Endothelial cell of umbilical vein (primary cell): Measurements from ENCODE around the gene CFAP77. TPM values are rescaled to one million over a fixed set of nuclear protein-coding genes. Genes with fewer than 3 reads are reported as not detected.

ENCODE experiments used
- BruUV-seq: library from RNA; stranded (reverse); fragments of 400-500 nt; replicated peaks from 2 replicates; lab custom pipeline; 2021; lab: Mats Ljungman, UMichigan
- CTCF ChIA-PET: fragments of 300-600, 350-600 bp; sonication (Branson Sonifier 250); formaldehyde crosslinking; loops from one replicate; lab custom pipeline; 2021; ENCODE audit warnings: antibody characterized with exemption, inconsistent platforms; lab: Charles Lee
- POLR2A ChIA-PET: fragments of 300-600, 350-600 bp; sonication (Branson Sonifier 250); formaldehyde crosslinking; loops from one replicate; lab custom pipeline; 2021; ENCODE audit warnings: antibody characterized with exemption, inconsistent platforms; lab: Charles Lee
- DNase-seq: peaks from one replicate; pipeline ENCODE4 v3.0.0-alpha.2; 2011; ENCODE audit warnings: low read depth, low spot score
- FAIRE-seq: peaks from 2 replicates; lab custom pipeline; 2011; peaks lifted over from hg19 to GRCh38; lab: Jason Lieb, UNC
- H2AFZ ChIP-seq: 2 replicates; pipeline ENCODE4 v1.6.0; 2012; ENCODE audit warnings: low read depth, low read length, control low read depth, inconsistent platforms
- H3K27ac ChIP-seq: 2 replicates; pipeline ENCODE4 v1.5.1; 2011; ENCODE audit warnings: low read depth, mild to moderate bottlenecking, control low read depth, low read length, moderate library complexity; ENCODE audit not compliant: insufficient read depth
- H3K27me3 ChIP-seq, 2 experiments: 2 replicates each; pipeline versions ENCODE4 v1.6.0 to v1.6.1; 2011; ENCODE audit warnings: low read length in 2 of 2, mixed read lengths in 1 of 2; ENCODE audit not compliant: control insufficient read depth in 2 of 2, insufficient read depth in 2 of 2
- H3K36me3 ChIP-seq, 2 experiments: 2 replicates in 1 of 2; 3 replicates in 1 of 2; pipeline ENCODE4 v1.5.1; 2011; ENCODE audit warnings: low read length in 2 of 2, mild to moderate bottlenecking in 1 of 2, moderate library complexity in 1 of 2; ENCODE audit not compliant: control insufficient read depth in 2 of 2, insufficient read depth in 2 of 2; ENCODE audit errors: extremely low read depth in 1 of 2
- H3K4me1 ChIP-seq: 3 replicates; pipeline ENCODE4 v1.5.1; 2011; ENCODE audit warnings: mild to moderate bottlenecking, low read length; ENCODE audit not compliant: control insufficient read depth, insufficient read depth; ENCODE audit errors: extremely low read depth
- H3K4me2 ChIP-seq: 2 replicates; pipeline ENCODE4 v1.6.1; 2011; ENCODE audit warnings: low read length, control low read depth, mixed read lengths; ENCODE audit not compliant: insufficient read depth
- H3K4me3 ChIP-seq, 3 experiments: fragments of 200-600 bp in 1 of 3; sonication (generic), shearing (Covaris generic) in 1 of 3; replicated peaks in 1 of 3; 2 replicates each; pipeline ENCODE4 v1.5.1; 2011 to 2016; ENCODE audit warnings: control low read depth in 3 of 3, low read length in 3 of 3, mild to moderate bottlenecking in 2 of 3, inconsistent platforms in 1 of 3, low read depth in 1 of 3, moderate library complexity in 1 of 3; ENCODE audit not compliant: insufficient read depth in 1 of 3
- H3K79me2 ChIP-seq: 2 replicates; pipeline ENCODE4 v1.6.0; 2012; ENCODE audit warnings: low read length, inconsistent platforms; ENCODE audit not compliant: control insufficient read depth, insufficient read depth
- H3K9ac ChIP-seq: replicated peaks from 2 replicates; pipeline ENCODE3; 2011; ENCODE audit warnings: low read length, control low read depth; ENCODE audit not compliant: insufficient read depth; ENCODE audit errors: extremely low read depth
- H3K9me1 ChIP-seq: replicated peaks from 3 replicates; pipeline ENCODE4 v1.6.0; 2011; ENCODE audit warnings: mild to moderate bottlenecking, low read length; ENCODE audit not compliant: control insufficient read depth, insufficient read depth; ENCODE audit errors: extremely low read depth
- H3K9me3 ChIP-seq: replicated peaks from 2 replicates; pipeline ENCODE4 v1.5.1; 2012; ENCODE audit warnings: low read length, inconsistent platforms; ENCODE audit not compliant: control insufficient read depth, insufficient read depth
- H4K20me1 ChIP-seq: replicated peaks from 2 replicates; pipeline ENCODE3; 2011; ENCODE audit warnings: mild to moderate bottlenecking, low read length; ENCODE audit not compliant: control insufficient read depth, insufficient read depth; ENCODE audit errors: extremely low read depth
- CTCF ChIP-seq, 2 donors: IDR thresholded peaks; 1 replicate in 1 of 2; 2 replicates in 1 of 2; pipeline ENCODE4 v1.5.1; 2011; ENCODE audit warnings: low read length in 2 of 2, mild to moderate bottlenecking in 2 of 2, moderate library complexity in 2 of 2, control low read depth in 1 of 2, inconsistent platforms in 1 of 2, low read depth in 1 of 2; ENCODE audit not compliant: insufficient read depth in 1 of 2; ENCODE audit errors: extremely low read depth in 1 of 2
- EZH2 ChIP-seq: IDR thresholded peaks from 2 replicates; pipeline ENCODE4 v1.6.1; 2012; ENCODE audit warnings: borderline replicate concordance, low read depth, mild to moderate bottlenecking, moderate library complexity, low read length, inconsistent platforms; ENCODE audit not compliant: severe bottlenecking
- FOS ChIP-seq: IDR thresholded peaks from 2 replicates; pipeline ENCODE4 v1.6.1; 2011; ENCODE audit warnings: mild to moderate bottlenecking, low read length, moderate library complexity, borderline replicate concordance; ENCODE audit not compliant: insufficient read depth
- GATA2 ChIP-seq: IDR thresholded peaks from 2 replicates; pipeline ENCODE4 v1.7.0; 2011; ENCODE audit warnings: low read depth, mild to moderate bottlenecking, moderate library complexity, mixed read lengths, low read length; ENCODE audit not compliant: insufficient read length, insufficient read depth
- JUN ChIP-seq: IDR thresholded peaks from 2 replicates; pipeline ENCODE4 v1.6.1; 2011; ENCODE audit warnings: borderline replicate concordance, low read depth; ENCODE audit not compliant: insufficient read length, insufficient read depth
- MAX ChIP-seq: IDR thresholded peaks from 2 replicates; pipeline ENCODE4 v1.6.1; 2011; ENCODE audit not compliant: insufficient read depth, insufficient read length
- MYC ChIP-seq: IDR thresholded peaks from one replicate; pipeline ENCODE4 v1.6.1; 2011; ENCODE audit warnings: mild to moderate bottlenecking, low read depth, low read length
- POLR2A ChIP-seq: IDR thresholded peaks from 2 replicates; pipeline ENCODE4 v1.6.1; 2012; ENCODE audit warnings: low read depth, mild to moderate bottlenecking, control low read depth, low read length
- POLR2AphosphoS5 ChIP-seq: IDR thresholded peaks from 2 replicates; pipeline ENCODE4 v1.6.1; 2012; ENCODE audit warnings: low read depth, mild to moderate bottlenecking, control low read depth, low read length, moderate library complexity; ENCODE audit not compliant: insufficient read depth
- dilution Hi-C: fragments of 300-500 bp; cut with MboI; formaldehyde crosslinking; loops from one replicate; pipeline ENCODE4 v1.15.0; 2019; ENCODE audit warnings: low sequenced_read_pairs; ENCODE audit not compliant: extremely low pct_ligation_motif_present
- intact Hi-C: fragments of 100-400 bp; cut with micrococcal nuclease; formaldehyde crosslinking; loops from one replicate; pipeline ENCODE4 v1.10.0; 2022
- polyA plus RNA-seq, 4 experiments: library from polyadenylated mRNA; depleted of rRNA in 3 of 4; stranded (reverse) in 3 of 4; unstranded in 1 of 4; fragments of >200 nt; gene quantifications; 2 replicates each; pipeline versions ENCODE4 v1.2.1 to v1.2.3, GENCODE V29; 2011 to 2012; ENCODE audit warnings: missing spikeins in 1 of 4
- total RNA-seq: library from RNA; stranded (reverse); gene quantifications from 2 replicates; pipeline ENCODE4 v1.2.3, GENCODE V29; 2021

CFAP77 gene
- total and polyA plus RNA-seq, 2 donors (not counting 3 experiments of a cell fraction or from before 2014, with no cell fraction given): not detected

GRCh38 chr9:132600326-132600984 lies 190.4 kb downstream of the CFAP77 start:
- FAIRE-seq: no peak
- CTCF ChIA-PET: interaction anchor here (1.3 kb wide), 1 partner anchor 11 kb away, joined by 4 read pairs; no protein-coding TSS in a partner anchor
- H3K4me1 ChIP-seq: no peaks in the 10 kb centered on the region

GRCh38 chr9:132602207-132602606 lies 192.2 kb downstream of the CFAP77 start:
- DNase-seq (no peak), FAIRE-seq (no peak)
- Histone ChIP-seq H3K4me1 (no peaks in the 10 kb centered on the region), H3K9ac (no peak overlapping the region), H3K4me3 (no peak overlapping the region), H2AFZ (no peak overlapping the region), H3K27me3 (no peaks in the 10 kb centered on the region), H3K4me2 (no peak overlapping the region), H3K9me1 (no peaks in the 10 kb centered on the region), H3K9me3 (no peaks in the 10 kb centered on the region), H4K20me1 (no peaks in the 10 kb centered on the region), H3K79me2 (no peaks in the 10 kb centered on the region), H3K27ac (no peak overlapping the region), H3K36me3 (peaks cover 0 to 2% of the 10 kb centered on the region in 2 experiments)
- no TSS peak for BruUV-seq
- ChIA-PET POLR2A (no interaction called here), CTCF (no interaction called here)
- TF ChIP-seq JUN (no peak), EZH2 (no peak), FOS (no peak), GATA2 (no peak), CTCF (IDR thresholded peaks at IDR 0.05; ENCODE audit: extremely low read depth in 1 of 2, insufficient read depth in 1 of 2, low read depth in 1 of 2, low read length in 2 of 2) (no peak), POLR2AphosphoS5 (no peak), MYC (no peak), POLR2A (no peak), MAX (no peak)
- intact Hi-C loops (no loop called here), dilution Hi-C loops (no loop called here)

More at GRCh38 chr9:132600326-132600984, 190.4 kb downstream of the CFAP77 start:
- H3K9ac ChIP-seq: no peak overlapping the region
- no TSS peak for BruUV-seq
- POLR2A ChIA-PET: no interaction called here
- H3K27ac ChIP-seq: no peak overlapping the region
- no peaks in the 10 kb centered on the region for H3K9me3 ChIP-seq
- no peaks in the 10 kb centered on the region for H3K27me3 ChIP-seq
- peaks cover under 1 to 2% of the 10 kb centered on the region in 2 experiments for H3K36me3 ChIP-seq
- no peak overlapping the region for H3K4me2 ChIP-seq
- no peak for DNase-seq
- H3K4me3 ChIP-seq: no peak overlapping the region
- intact Hi-C loops: no loop called here
- H2AFZ ChIP-seq: no peak overlapping the region
- no peak for TF ChIP-seq MYC
- dilution Hi-C loops: no loop called here
- no peaks in the 10 kb centered on the region for H3K9me1 ChIP-seq
- no peaks in the 10 kb centered on the region for H4K20me1 ChIP-seq
- no peaks in the 10 kb centered on the region for H3K79me2 ChIP-seq
